HCT116 (cell line): ENCODE data around the gene LIN52. TPM values are rescaled to one million over a fixed set of nuclear protein-coding genes. Genes with fewer than 3 reads are reported as not detected.

Source experiments
- CBX3 ChIP-seq: IDR thresholded peaks from 2 replicates; pipeline ENCODE4 v1.6.1; 2012; ENCODE audit warnings: low read depth
- CTCF ChIP-seq, 3 experiments: fragments of 200-600 bp in 1 of 3; sonication (generic) in 1 of 3; IDR thresholded peaks in 2 of 3; conservative IDR thresholded peaks in 1 of 3; 2 replicates each; pipeline ENCODE4 v1.5.1; 2012 to 2017; ENCODE audit warnings: low read depth in 2 of 3, low read length in 2 of 3, antibody characterized with exemption in 1 of 3, borderline replicate concordance in 1 of 3, control low read depth in 1 of 3, mild to moderate bottlenecking in 1 of 3, mixed read lengths in 1 of 3, mixed run types in 1 of 3, moderate library complexity in 1 of 3; ENCODE audit not compliant: insufficient read depth in 1 of 3
- ELF1 ChIP-seq: IDR thresholded peaks from 2 replicates; pipeline ENCODE4 v1.6.1; 2012; ENCODE audit warnings: low read depth, borderline replicate concordance
- EZH2 ChIP-seq: fragments of 200-600 bp; sonication (generic); IDR thresholded peaks from 2 replicates; pipeline ENCODE4 v1.6.1; 2017; ENCODE audit warnings: antibody characterized with exemption, mixed run types
- EZH2phosphoT487 ChIP-seq: fragments of 200-600 bp; IDR thresholded peaks from 2 replicates; pipeline ENCODE4 v1.6.1; 2018; ENCODE audit warnings: antibody characterized with exemption, borderline replicate concordance
- FOSL1 ChIP-seq: IDR thresholded peaks from 2 replicates; pipeline ENCODE4 v1.6.1; 2012; ENCODE audit warnings: low read depth
- SRF ChIP-seq: IDR thresholded peaks from 2 replicates; pipeline ENCODE4 v1.6.1; 2012; ENCODE audit warnings: low read depth
- TCF7L2 ChIP-seq: IDR thresholded peaks from 2 replicates; pipeline ENCODE4 v1.7.0; 2011; ENCODE audit warnings: borderline replicate concordance, inconsistent platforms; ENCODE audit not compliant: insufficient read depth, insufficient read length; ENCODE audit errors: extremely low read depth
- YY1 ChIP-seq: IDR thresholded peaks from 2 replicates; pipeline ENCODE4 v1.6.1; 2011; ENCODE audit warnings: low read length, low read depth, moderate library complexity, mild to moderate bottlenecking; ENCODE audit not compliant: insufficient replicate concordance; ENCODE audit errors: extremely low read depth
- ZBTB33 ChIP-seq: IDR thresholded peaks from 2 replicates; pipeline ENCODE4 v1.6.1; 2011; ENCODE audit warnings: mild to moderate bottlenecking, low read length, moderate library complexity; ENCODE audit not compliant: insufficient replicate concordance; ENCODE audit errors: extremely low read depth
- ZFX ChIP-seq: fragments of 450-650 bp; IDR thresholded peaks from 2 replicates; pipeline ENCODE4 v1.6.1; 2017
- ZNF274 ChIP-seq: fragments of 200-500 bp; sonication (Bioruptor generic); IDR thresholded peaks from 2 replicates; pipeline ENCODE4 v1.6.1; 2014; ENCODE audit warnings: mild to moderate bottlenecking, low read depth, low read length, inconsistent platforms
- total RNA-seq: library from RNA; stranded (reverse); gene quantifications from one replicate; pipeline ENCODE4 v1.2.1, GENCODE V29; 2021; ENCODE audit not compliant: unreplicated experiment

Gene LIN52
- total RNA-seq, 1 experiment from 2014 or later, result 9.6 TPM

- TF ChIP-seq ZBTB33 (no peak), TCF7L2 (no peak), CTCF (IDR thresholded peaks at IDR 0.05 in 2 of 3, conservative IDR thresholded peaks at IDR 0.05 in 1 of 3; ENCODE audit: borderline replicate concordance in 1 of 3, insufficient read depth in 1 of 3, low read depth in 2 of 3, low read length in 2 of 3) (no peak), SRF (no peak), CBX3 (no peak), ZNF274 (no peak), EZH2phosphoT487 (no peak), YY1 (no peak), ZFX (no peak), ELF1 (no peak), EZH2 (no peak), FOSL1 (no peak)
These were observed 42.5 kb upstream of the LIN52 start (continued) for GRCh38 chr14:74042296-74042695.
